Measurements from ENCODE around the gene LDLR. TPM values are rescaled to one million over a fixed set of nuclear protein-coding genes. Genes with fewer than 3 reads are reported as not detected.
"Not testable (repeated sequence)": the region's sequence is repeated elsewhere in the genome, so short reads cannot be mapped to it uniquely, and the experiment has no call there.

LDLR gene
- total and polyA plus RNA-seq, 2 donors (not counting 1 experiment from before 2014, with no cell fraction given): 187 to 427 TPM

GRCh38 chr19:11155373-11156120, 66.3 kb downstream of the LDLR start, which contains the start of gene SPC24:
TSS of gene SPC24 (minus strand) at chr19:11155782. CDS start at chr19:11155776, 6 bp downstream.
- H4K20me1 ChIP-seq (ENCODE audit: control insufficient read depth, extremely low read depth, insufficient read depth, low read length): no peaks in the 10 kb centered on the region

DNA sequence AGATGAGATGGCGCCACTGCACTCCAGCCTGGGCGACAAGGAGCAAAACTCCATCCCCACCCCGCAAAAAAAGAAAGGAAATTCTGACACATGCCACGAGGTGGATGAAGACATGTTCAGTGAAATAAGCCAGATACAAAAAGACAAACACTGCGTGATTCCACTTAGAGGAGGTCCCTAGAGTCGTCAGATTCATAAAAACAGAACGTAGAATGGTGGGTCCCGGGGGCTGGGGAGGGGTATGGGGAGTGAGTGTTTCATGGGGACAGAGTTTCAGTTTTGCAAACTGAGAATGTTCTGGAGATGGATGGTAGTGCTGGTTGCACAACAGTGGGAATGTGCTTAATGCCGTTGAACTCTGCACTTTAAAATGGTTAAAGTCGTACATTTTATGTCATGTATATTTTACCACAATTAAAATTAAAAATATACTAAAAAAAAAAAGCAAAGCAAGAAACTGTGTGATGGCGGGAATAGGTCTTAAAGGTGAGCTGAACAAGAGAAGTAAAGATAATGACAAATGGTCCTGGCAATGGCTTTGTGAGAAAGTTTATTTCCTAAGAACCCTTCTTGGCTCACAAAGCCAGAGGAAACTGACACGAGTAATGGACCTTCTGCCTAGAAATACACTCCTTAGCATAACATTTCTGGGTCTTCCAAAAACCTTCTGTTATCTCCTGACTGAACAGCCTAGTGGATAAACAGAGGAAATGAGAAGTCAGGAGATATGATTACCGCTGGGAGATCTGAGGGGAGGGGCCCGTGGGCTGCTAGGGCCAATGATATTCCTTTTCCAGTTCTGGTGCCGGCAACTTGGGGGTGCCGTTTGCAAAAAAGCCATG, 70.6 kb downstream of the LDLR start:
- Histone ChIP-seq H3K9me3 (ENCODE audit: control insufficient read depth, insufficient read depth, low read depth, low read length) (no peaks in the 10 kb centered on the region), H3K4me2 (ENCODE audit: extremely low read depth, insufficient read depth, low read length) (no peak overlapping the region), H3K36me3 (ENCODE audit: control insufficient read depth, insufficient read depth, low read length) (peaks cover 2% of the 10 kb centered on the region), H3K4me1 (ENCODE audit: control insufficient read depth, extremely low read depth, insufficient read depth, low read length) (peaks cover 13% of the 10 kb centered on the region), H3K9ac (ENCODE audit: insufficient read depth, low read length) (no peak overlapping the region), H3K27me3 (ENCODE audit: control insufficient read depth, insufficient read depth, low read length) (no peaks in the 10 kb centered on the region), H3K79me2 (ENCODE audit: control insufficient read depth, insufficient read depth, low read length) (peaks cover 7% of the 10 kb centered on the region), H2AFZ (ENCODE audit: low read length) (no peak overlapping the region), H3K4me3 (replicated peaks in 1 of 4; ENCODE audit: control extremely low read depth in 1 of 4, insufficient read depth in 1 of 4, low read depth in 3 of 4, low read length in 4 of 4) (no peak overlapping the region), H3K27ac (ENCODE audit: insufficient read depth, low read length) (peak overlapping the region; percentile 37), H4K20me1 (ENCODE audit: control insufficient read depth, extremely low read depth, insufficient read depth, low read length) (no peaks in the 10 kb centered on the region)
- TF ChIP-seq, protein P1, sequence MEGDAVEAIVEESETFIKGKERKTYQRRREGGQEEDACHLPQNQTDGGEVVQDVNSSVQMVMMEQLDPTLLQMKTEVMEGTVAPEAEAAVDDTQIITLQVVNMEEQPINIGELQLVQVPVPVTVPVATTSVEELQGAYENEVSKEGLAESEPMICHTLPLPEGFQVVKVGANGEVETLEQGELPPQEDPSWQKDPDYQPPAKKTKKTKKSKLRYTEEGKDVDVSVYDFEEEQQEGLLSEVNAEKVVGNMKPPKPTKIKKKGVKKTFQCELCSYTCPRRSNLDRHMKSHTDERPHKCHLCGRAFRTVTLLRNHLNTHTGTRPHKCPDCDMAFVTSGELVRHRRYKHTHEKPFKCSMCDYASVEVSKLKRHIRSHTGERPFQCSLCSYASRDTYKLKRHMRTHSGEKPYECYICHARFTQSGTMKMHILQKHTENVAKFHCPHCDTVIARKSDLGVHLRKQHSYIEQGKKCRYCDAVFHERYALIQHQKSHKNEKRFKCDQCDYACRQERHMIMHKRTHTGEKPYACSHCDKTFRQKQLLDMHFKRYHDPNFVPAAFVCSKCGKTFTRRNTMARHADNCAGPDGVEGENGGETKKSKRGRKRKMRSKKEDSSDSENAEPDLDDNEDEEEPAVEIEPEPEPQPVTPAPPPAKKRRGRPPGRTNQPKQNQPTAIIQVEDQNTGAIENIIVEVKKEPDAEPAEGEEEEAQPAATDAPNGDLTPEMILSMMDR (conservative IDR thresholded peaks at IDR 0.05 in 1 of 2, IDR thresholded peaks at IDR 0.05 in 1 of 2; ENCODE audit: low read depth in 1 of 2, low read length in 2 of 2): no peak
- TF ChIP-seq EZH2 (IDR thresholded peaks at IDR 0.05; ENCODE audit: low read length, missing control alignments): no peak
- peak; percentile 47 to 83 for DNase-seq (ENCODE audit: low read depth in 2 of 2)

More at GRCh38 chr19:11155373-11156120, 66.3 kb downstream of the LDLR start, which contains the start of gene SPC24:
- TF ChIP-seq EZH2 (IDR thresholded peaks at IDR 0.05; ENCODE audit: low read length, missing control alignments): no peak
- TF ChIP-seq, protein P1 (conservative IDR thresholded peaks at IDR 0.05 in 1 of 2, IDR thresholded peaks at IDR 0.05 in 1 of 2; ENCODE audit: low read depth in 1 of 2, low read length in 2 of 2): no peak
- Histone ChIP-seq H2AFZ (ENCODE audit: low read length) (peak within 1 kb of the TSS; percentile 77), H3K4me3 (replicated peaks in 1 of 4; ENCODE audit: control extremely low read depth in 1 of 4, insufficient read depth in 1 of 4, low read depth in 3 of 4, low read length in 4 of 4) (peak within 1 kb of the TSS; percentile 69 to 93 (median 82)), H3K9ac (ENCODE audit: insufficient read depth, low read length) (peak within 1 kb of the TSS; percentile 72), H3K27me3 (ENCODE audit: control insufficient read depth, insufficient read depth, low read length) (no peaks in the 10 kb centered on the region), H3K36me3 (ENCODE audit: control insufficient read depth, insufficient read depth, low read length) (no peaks in the 10 kb centered on the region), H3K27ac (ENCODE audit: insufficient read depth, low read length) (peak within 1 kb of the TSS; percentile 70), H3K9me3 (ENCODE audit: control insufficient read depth, insufficient read depth, low read depth, low read length) (no peaks in the 10 kb centered on the region), H3K4me1 (ENCODE audit: control insufficient read depth, extremely low read depth, insufficient read depth, low read length) (peaks cover 20% of the 10 kb centered on the region), H3K4me2 (ENCODE audit: extremely low read depth, insufficient read depth, low read length) (peak within 1 kb of the TSS; percentile 85), H3K79me2 (ENCODE audit: control insufficient read depth, insufficient read depth, low read length) (peaks cover 38% of the 10 kb centered on the region)
- DNase-seq (ENCODE audit: low read depth in 2 of 2): peak; percentile 98 to 99

- not testable (repeated sequence) for H4K20me1 ChIP-seq (ENCODE audit: control insufficient read depth, extremely low read depth, insufficient read depth, low read length); H3K4me2 ChIP-seq (ENCODE audit: extremely low read depth, insufficient read depth, low read length); H3K36me3 ChIP-seq (ENCODE audit: control insufficient read depth, insufficient read depth, low read length); H3K9ac ChIP-seq (ENCODE audit: insufficient read depth, low read length); H3K79me2 ChIP-seq (ENCODE audit: control insufficient read depth, insufficient read depth, low read length); H3K27ac ChIP-seq (ENCODE audit: insufficient read depth, low read length); H3K4me3 ChIP-seq (replicated peaks in 1 of 4; ENCODE audit: control extremely low read depth in 1 of 4, insufficient read depth in 1 of 4, low read depth in 3 of 4, low read length in 4 of 4); H3K27me3 ChIP-seq (ENCODE audit: control insufficient read depth, insufficient read depth, low read length); H2AFZ ChIP-seq (ENCODE audit: low read length); H3K9me3 ChIP-seq (ENCODE audit: control insufficient read depth, insufficient read depth, low read depth, low read length); DNase-seq (ENCODE audit: low read depth in 2 of 2)
- H3K4me1 ChIP-seq (ENCODE audit: control insufficient read depth, extremely low read depth, insufficient read depth, low read length): peaks cover 15% of the 10 kb centered on the region
Measured at GRCh38 chr19:11160440-11160768, 71.1 kb downstream of the LDLR start.
